ENCODE measurements around the gene ORAI3. TPM values are rescaled to one million over a fixed set of nuclear protein-coding genes. Genes with fewer than 3 reads are reported as not detected.

Gene ORAI3
- total RNA-seq, 1 experiment from 2014 or later, result 7.0 TPM

DNA sequence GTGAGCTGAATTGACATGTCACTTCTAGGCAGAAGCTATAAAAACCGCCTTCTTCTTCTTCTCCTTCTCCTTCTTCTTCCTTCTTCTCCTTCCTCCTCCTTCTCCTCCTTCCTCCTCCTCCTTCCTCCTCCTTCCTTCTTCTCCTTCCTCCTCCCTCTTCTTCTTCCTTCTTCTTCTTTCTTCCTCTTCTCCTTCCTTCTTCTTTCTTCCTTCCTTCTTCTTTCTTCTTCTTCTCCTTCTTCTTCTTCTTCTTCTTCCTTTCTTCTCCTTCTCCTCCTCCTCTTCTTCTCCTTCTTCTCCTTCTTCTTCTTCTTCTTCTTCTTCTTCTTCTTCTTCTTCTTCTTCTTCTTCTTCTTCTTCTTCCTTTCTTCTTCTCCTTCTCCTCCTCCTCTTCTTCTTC, 30.3 kb upstream of the ORAI3 start:
- DNase-seq, result no peak
- Histone ChIP-seq H3K27ac (no peak overlapping the region), H3K4me1 (no peaks in the 10 kb centered on the region), H3K9me3 (replicated peaks) (no peaks in the 10 kb centered on the region), H3K27me3 (no peaks in the 10 kb centered on the region), H3K4me3 (no peak overlapping the region), H3K36me3 (no peaks in the 10 kb centered on the region)

DNA sequence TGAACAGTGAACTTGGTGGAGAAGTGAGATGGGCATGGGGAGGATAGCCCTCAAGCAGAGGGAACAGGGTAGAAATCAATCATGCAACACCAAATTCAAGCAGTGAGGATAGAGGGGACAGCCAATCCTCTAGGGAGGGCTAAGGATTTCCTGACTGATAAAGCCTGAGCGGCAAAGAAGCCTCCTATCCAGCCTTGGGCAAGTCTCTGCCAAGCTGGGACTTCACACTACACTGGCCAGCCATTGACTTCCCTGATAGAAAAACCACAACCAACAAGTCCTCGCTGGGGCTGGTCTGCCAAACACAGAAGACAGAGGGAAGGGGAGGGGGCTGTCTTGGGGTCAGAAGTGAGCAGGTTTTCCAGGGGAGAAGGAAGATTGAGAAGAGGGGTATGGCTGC, 28.0 kb upstream of the ORAI3 start:
- no peak for DNase-seq
- Histone ChIP-seq H3K27ac (no peak overlapping the region), H3K4me1 (no peaks in the 10 kb centered on the region), H3K4me3 (no peak overlapping the region), H3K36me3 (no peaks in the 10 kb centered on the region), H3K27me3 (no peaks in the 10 kb centered on the region), H3K9me3 (replicated peaks) (no peaks in the 10 kb centered on the region)

DNA sequence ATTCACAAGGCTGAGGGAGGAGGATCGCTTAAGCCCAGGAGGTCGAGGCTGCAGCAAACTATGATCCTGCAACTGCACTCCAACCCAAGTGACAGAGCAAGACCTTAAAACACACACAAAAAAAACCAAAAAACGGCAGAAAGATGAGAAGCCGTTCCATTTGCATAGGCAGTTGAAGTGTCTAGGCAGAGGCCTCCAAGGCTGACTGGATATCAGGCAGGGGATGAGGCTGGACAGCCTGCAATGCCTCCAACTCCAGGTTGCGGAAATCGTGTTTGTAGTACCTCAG, 27.5 kb upstream of the ORAI3 start:
- no peak overlapping the region for H3K4me3 ChIP-seq
- H3K27ac ChIP-seq, result no peak overlapping the region
- H3K9me3 ChIP-seq (replicated peaks), result no peaks in the 10 kb centered on the region
- no peaks in the 10 kb centered on the region for H3K36me3 ChIP-seq
- no peaks in the 10 kb centered on the region for H3K4me1 ChIP-seq
- no peak for DNase-seq
- H3K27me3 ChIP-seq, result no peaks in the 10 kb centered on the region

DNA sequence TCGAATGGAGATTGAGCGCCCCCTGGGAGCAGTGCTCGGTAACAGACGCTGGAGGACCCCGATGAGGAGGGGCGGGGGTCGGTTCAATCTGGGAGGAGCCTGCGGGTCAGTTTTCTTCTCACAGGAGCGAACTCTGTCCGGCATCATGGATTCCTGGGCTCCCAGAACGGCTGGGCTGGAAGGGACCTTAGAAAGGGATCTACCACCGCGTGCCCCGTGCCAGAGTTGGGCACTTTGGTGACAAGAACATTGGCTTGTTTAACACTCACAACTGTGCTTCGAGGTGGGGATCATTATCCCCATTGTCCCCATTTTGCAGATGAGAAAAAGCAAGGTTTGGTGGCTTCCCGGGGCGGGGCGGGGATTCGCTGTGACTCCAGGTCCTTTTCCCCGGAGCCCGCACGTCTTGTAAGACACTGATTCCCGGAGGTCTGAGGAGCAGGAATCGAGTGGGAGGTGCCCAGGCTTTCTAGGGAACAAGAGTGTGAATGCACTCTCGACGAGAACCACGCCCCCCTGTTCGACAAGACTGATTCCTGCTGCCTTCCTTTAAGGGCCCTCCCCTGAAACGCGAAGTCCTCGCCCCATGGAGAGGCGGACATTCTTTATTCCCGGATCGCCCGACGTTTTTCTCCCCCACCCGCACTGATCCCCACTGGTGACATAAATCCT, 27.0 kb upstream of the ORAI3 start:
- no peaks in the 10 kb centered on the region for H3K9me3 ChIP-seq (replicated peaks)
- peak overlapping the region; percentile 41 for H3K27ac ChIP-seq
- peak; percentile 89 to 93 for DNase-seq
- H3K27me3 ChIP-seq, result no peaks in the 10 kb centered on the region
- H3K36me3 ChIP-seq, result no peaks in the 10 kb centered on the region
- no peaks in the 10 kb centered on the region for H3K4me1 ChIP-seq
- H3K4me3 ChIP-seq, result peak overlapping the region; percentile 89

DNA sequence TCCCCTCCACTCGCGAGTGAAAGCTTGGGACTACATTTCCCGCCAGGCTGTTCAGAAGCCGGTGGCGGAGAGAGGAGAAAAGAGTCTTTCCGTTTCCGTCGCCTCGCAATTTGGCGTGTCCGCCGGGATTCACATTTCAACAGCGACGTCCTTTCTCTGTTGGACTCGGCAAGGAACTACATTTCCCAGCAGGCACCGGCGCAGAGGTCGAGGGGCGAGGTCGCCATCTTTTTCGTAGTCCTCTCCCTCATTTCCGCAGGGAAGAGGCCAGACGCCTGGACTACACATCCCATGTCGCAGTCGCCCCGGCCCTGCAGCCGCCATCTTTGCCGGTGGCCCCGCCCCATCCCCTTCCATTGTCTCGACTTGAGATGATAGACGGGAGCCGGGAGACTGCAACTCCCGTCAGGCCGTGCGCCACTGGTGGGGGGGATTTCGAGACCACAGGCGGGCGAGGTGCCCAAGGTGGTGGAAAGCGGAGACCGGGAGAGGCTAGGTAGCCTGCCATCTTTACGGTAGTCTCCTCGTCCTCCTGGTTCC, 26.4 kb upstream of the ORAI3 start:
- Histone ChIP-seq H3K4me3 (peak overlapping the region; percentile 89), H3K36me3 (no peaks in the 10 kb centered on the region), H3K27ac (peak overlapping the region; percentile 88), H3K4me1 (no peaks in the 10 kb centered on the region), H3K27me3 (no peaks in the 10 kb centered on the region), H3K9me3 (replicated peaks) (no peaks in the 10 kb centered on the region)
- peak; percentile 99 for DNase-seq

DNA sequence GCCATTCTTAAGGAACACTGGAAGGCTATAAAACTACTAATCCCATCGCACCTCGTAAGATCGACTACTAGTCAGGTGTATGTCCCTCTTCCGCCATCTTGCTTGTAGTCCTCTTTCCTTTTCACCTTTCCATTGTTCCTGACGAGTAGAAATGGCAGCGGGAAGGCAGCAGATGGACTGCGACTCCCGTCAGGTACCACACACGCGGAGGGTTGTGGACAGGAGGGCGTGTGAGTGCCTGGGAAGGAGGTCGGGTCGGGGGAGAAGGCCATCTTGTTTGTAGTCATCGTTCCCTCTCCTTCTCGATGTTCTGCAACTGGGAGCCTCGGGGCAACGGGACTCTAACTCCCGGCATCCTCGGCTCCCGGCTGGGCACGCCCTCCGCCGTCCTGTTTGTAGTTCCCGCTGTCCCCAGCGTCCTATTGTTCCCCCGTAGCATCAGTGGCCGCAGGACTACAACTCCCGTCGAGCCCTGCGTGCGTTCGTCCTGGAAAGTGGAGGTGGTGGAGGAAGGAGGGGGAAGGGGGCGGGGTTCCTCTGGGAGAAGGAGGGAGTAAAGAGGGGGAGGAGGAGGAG, 25.8 kb upstream of the ORAI3 start:
- H3K4me1 ChIP-seq, result no peaks in the 10 kb centered on the region
- peak overlapping the region; percentile 89 for H3K4me3 ChIP-seq
- H3K27me3 ChIP-seq, result no peaks in the 10 kb centered on the region
- DNase-seq, result peak; percentile 99
- H3K36me3 ChIP-seq, result no peaks in the 10 kb centered on the region
- peak overlapping the region; percentile 88 for H3K27ac ChIP-seq
- H3K9me3 ChIP-seq (replicated peaks), result no peaks in the 10 kb centered on the region

DNA sequence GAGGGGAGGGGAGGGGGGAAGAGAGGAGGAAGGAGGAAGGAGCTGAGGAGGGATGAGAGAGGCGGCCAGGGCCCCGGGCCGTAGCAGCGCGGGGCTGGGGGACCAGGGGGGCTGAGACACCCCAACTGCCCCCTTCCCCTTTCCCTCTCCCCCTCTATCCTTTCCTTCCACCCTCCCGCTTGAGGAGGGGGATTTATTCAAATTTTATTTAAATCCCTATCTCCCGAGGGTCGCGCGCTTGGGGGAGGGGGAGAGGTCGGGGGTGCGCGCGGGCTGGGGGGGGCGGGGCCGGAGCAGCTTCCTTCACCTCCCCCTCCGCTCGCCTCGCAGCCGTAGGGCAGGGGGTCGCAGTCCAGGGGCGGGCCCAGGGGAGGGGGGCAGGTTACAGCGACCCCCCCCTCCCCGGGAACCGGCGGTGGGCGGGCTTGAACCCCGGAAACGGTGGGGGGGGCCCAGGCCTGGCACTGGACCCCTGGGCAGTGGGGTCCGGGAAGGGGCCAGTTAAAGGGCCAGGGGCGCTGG, 25.3 kb upstream of the ORAI3 start, which contains the start of gene FBXL19:
Gene FBXL19, plus strand, starts transcription at position 19 of the 522 bp plus-strand sequence. CDS start 2,183 bp downstream, outside the sequence.
- H3K4me1 ChIP-seq, result no peaks in the 10 kb centered on the region
- no peak for DNase-seq
- H3K4me3 ChIP-seq, result peak within 1 kb of the TSS; percentile 89
- H3K27me3 ChIP-seq, result no peaks in the 10 kb centered on the region
- no peaks in the 10 kb centered on the region for H3K9me3 ChIP-seq (replicated peaks)
- peak within 1 kb of the TSS; percentile 88 for H3K27ac ChIP-seq
- H3K36me3 ChIP-seq, result no peaks in the 10 kb centered on the region

DNA sequence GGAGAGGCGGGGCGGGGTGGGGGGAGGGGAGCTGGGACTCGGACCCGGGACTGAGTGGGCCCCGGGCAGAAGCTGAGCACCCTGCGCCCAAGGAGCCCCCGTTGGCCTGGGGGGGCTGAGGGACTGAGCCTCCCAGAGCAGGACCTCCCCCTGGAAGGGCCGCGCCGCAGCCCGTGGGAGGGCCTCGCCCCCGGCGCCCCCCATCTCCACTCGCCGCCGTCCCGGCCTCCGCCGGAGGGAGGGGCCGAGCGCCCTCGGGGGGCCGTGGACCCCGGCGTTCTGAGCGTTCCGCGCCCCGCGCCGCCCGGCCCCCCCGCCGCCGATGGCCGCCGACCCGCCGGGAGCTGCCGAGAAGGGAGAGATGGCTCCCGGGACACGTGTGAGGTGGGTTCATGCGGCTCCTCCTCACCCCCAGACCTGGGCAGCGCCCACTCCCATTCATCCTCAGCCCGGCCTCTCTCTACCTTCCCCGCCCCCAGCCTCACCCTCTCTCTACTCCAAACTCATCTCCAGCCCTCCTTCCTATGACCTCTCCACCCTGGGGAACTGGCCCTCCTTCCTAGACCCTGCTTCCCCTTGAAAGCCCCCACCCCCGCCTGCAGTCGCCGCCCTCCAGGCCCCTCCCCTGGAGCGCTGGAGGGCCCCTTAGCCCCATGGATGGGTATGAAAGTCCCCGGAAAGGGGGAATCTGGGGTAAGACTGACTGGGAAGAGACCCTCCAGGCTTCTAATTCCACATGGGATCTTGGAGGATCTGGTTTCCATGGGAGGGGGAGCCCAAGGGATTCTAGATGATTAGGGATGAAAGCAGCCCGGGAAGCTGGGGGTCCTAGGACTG, 24.6 kb upstream of the ORAI3 start:
- no peak for DNase-seq
- peak overlapping the region; percentile 89 for H3K4me3 ChIP-seq
- H3K9me3 ChIP-seq (replicated peaks), result no peaks in the 10 kb centered on the region
- H3K4me1 ChIP-seq, result no peaks in the 10 kb centered on the region
- H3K27me3 ChIP-seq, result no peaks in the 10 kb centered on the region
- H3K27ac ChIP-seq, result no peak overlapping the region
- no peaks in the 10 kb centered on the region for H3K36me3 ChIP-seq

DNA sequence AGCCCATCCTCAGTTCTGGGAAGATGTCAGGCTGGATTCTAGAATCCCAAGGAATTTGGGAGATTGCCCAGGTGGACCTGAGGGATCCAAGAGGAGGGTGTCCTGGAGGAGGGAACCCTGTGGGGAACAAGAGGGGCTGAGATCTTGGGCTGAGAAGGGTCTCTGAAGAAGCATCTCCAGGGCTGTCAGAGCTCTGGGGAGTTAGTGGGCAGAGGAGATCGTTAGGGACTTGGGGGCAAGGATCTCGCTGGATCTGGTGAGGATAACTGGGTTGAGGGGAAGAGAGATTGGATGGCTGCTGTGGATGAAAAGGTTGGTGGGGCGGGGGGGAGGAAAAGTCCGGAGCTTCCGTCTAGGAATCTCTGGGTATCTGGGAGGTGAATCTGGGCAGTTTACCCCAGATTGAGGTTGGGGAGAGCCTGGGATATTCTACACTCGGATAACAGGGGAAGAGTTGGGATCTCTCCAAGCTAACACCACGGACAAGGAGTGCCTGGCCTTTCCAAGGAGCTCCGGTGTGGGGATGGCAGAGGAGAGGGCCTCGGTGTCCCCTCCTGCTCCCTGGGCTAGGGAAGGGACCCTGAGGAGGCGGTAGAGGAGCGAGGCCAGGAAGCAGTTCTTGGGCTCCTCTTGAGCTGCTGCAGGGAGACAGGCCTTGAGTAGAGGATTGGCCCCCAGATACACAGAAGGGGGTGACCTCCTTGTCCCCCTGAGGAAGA, 23.8 kb upstream of the ORAI3 start:
- Histone ChIP-seq H3K27ac (no peak overlapping the region), H3K9me3 (replicated peaks) (no peaks in the 10 kb centered on the region)

DNA sequence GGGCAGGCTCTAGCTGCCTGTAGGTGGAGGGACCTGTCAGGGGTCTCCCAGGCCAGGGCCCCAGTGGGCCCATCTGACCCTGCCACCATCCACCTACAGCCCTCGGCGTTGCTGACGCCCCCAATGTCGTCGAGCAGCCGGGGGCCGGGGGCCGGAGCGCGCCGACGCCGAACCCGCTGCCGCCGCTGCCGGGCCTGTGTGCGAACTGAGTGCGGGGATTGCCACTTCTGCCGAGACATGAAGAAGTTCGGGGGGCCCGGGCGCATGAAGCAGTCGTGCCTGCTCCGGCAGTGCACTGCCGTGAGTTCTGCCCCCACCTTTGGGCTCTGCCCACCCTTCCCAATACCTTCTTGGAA, 23.3 kb upstream of the ORAI3 start:
- Histone ChIP-seq H3K27me3 (no peaks in the 10 kb centered on the region), H3K27ac (no peak overlapping the region), H3K4me1 (no peaks in the 10 kb centered on the region), H3K9me3 (replicated peaks) (no peaks in the 10 kb centered on the region), H3K4me3 (no peak overlapping the region), H3K36me3 (no peaks in the 10 kb centered on the region)
- DNase-seq, result no peak

More for the DNA sequence above, 23.8 kb upstream of the ORAI3 start:
- no peak for DNase-seq
- Histone ChIP-seq H3K36me3 (no peaks in the 10 kb centered on the region), H3K4me3 (peak overlapping the region; percentile 89), H3K4me1 (no peaks in the 10 kb centered on the region), H3K27me3 (no peaks in the 10 kb centered on the region)

DNA sequence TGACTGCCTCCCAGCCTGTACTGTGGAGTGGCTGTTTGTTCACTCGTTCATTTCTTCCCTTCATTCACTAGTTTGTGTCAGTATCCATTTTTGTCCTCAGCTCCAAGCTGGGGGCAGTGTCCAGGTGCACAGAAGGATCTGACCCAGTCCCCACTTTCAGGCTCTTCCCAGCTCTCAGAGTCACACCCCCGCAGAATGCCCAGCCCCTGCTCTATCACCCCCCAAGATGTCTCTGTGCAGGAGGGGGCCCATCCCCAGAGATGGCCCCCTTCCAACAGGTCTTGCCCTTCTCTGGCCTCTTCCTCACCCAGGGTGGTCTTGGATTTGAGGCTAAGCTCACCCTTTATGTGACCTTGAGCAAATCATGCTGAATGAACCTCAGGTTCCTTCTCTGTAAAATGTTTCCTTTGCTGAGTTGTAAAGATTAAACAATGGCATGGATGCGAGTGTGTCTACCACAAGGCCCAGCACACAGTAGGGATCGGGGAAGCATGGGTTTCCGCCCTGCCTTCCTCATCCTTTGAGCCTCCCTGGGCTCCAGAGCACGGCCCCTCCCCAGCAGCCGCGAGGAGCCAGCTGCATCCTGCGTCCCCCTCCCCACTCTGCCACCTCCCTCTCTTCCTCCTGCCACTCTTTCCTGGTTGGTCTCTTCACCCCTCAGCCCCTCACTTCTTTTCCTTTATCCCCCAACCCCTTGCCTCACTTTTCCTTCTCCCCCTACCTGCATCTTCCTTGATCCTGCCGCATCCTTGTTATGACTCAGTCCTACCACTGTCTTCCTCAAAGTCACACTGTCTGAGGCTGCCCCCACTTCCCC, 22.7 kb upstream of the ORAI3 start:
- H3K4me1 ChIP-seq, result no peaks in the 10 kb centered on the region
- no peaks in the 10 kb centered on the region for H3K9me3 ChIP-seq (replicated peaks)
- no peak overlapping the region for H3K27ac ChIP-seq
- no peak for DNase-seq
- no peak overlapping the region for H3K4me3 ChIP-seq
- no peaks in the 10 kb centered on the region for H3K36me3 ChIP-seq
- H3K27me3 ChIP-seq, result no peaks in the 10 kb centered on the region

DNA sequence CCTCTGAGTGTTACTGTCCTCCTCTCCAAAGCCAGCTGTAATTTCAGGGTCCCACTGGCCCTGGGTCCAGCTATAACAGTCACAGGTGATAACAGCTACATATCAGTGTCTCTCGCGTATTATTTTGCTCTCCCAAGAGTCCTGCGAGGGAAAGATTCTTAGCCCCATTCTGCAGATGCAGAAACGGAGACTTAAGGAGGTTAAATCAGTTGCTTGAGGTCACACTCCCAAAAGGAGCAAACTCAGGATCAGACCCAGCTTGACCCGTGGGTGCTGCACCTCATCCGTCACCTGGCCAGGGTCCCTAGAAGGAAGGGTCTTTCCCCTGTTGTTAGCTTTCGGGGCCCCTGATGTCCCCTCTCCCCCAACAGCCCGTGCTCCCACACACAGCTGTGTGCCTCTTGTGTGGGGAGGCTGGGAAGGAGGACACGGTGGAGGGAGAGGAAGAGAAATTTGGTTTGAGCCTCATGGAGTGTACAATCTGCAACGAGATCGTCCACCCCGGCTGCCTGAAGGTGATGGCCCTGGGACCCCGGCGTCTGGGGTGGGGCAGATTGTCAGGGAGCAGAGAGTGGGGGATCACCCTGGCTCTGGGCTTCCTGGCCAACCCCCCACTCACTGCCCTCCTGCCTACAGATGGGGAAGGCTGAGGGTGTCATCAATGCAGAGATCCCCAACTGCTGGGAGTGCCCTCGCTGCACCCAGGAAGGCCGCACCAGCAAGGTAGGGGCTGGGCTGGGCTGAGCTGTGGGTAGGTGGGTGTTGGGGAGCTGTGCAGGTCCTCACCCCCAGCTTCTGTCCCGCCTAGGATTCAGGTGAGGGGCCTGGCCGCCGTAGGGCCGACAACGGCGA, 21.7 kb upstream of the ORAI3 start:
- no peaks in the 10 kb centered on the region for H3K4me1 ChIP-seq
- no peaks in the 10 kb centered on the region for H3K9me3 ChIP-seq (replicated peaks)
- H3K27me3 ChIP-seq, result no peaks in the 10 kb centered on the region
- H3K4me3 ChIP-seq, result no peak overlapping the region
- no peak overlapping the region for H3K27ac ChIP-seq
- no peak for DNase-seq
- H3K36me3 ChIP-seq, result peaks cover 3% of the 10 kb centered on the region; the same call in 1 of the 2 replicates

DNA sequence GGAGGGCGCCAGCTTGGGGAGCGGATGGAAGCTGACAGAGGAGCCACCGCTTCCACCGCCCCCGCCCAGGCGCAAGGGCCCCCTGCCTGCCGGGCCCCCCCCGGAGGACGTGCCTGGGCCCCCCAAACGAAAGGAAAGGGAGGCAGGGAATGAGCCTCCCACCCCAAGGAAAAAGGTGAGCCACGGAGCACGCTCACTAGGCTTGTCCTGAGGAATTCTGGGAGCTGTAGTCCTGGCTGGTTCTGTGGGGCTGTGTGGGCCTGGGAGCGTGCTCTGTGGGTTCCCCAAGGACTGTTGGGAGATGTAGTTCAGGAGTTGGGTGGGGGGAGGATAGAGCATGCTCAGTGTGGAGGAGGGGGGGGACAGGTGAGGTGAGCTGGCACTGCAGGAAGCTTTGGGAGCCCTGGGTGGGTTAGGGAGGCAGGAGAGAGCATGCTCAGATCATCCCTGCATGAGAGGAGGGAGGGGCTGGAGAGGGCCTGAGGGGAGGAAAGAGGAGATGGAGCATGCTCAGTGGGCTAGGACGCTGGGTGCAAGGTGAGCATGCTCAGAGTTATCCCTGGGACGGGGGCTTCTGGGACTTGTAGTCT, 21.0 kb upstream of the ORAI3 start:
- H3K4me1 ChIP-seq, result no peaks in the 10 kb centered on the region
- H3K4me3 ChIP-seq, result no peak overlapping the region
- peak; percentile 79 to 82 for DNase-seq
- H3K36me3 ChIP-seq, result peaks cover 3% of the 10 kb centered on the region; the same call in 1 of the 2 replicates
- H3K9me3 ChIP-seq (replicated peaks), result no peaks in the 10 kb centered on the region
- H3K27ac ChIP-seq, result no peak overlapping the region
- H3K27me3 ChIP-seq, result no peaks in the 10 kb centered on the region

Data from SJCRH30 (cell line).